Measurements from ENCODE around the gene LSAMP. TPM values are rescaled to one million over a fixed set of nuclear protein-coding genes. Genes with fewer than 3 reads are reported as not detected.

The LSAMP gene
- total RNA-seq, 1 donor from 2014 or later: 0.11 TPM

DNA sequence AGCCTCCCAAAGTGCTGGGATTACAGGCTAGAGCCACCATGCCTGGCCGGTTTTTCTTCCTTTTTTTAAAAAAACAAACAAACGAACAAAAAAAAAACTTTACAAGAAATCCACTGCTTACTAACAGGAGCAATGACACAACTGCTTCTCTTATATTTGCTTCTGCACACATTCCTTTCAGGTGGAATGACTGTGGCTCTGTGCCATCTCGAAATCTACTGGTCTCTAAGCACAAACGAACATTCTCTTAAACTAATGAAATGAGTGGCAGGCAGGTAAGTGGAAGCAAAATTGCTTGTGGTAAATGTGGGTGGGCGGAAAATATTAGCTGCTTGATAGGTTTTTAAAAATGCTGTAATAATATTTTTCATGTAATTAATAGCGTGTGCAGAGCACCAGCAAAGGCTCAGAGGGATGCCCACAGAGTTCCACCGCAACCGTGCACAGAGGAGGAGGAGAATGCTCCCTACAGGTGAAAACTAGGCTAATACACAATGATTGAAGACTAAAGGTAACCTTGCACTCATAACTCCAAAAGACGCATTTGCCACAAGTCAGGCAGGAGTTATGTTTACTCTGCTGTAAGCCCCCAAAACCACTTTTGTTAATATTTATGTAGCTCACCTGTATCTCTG is 77.4 kb downstream of the LSAMP start:
- intact Hi-C loops (cut with DNase I): no loop called here
- Histone ChIP-seq H3K4me3 (no peak overlapping the region), H3K9me3 (no peaks in the 10 kb centered on the region), H3K27me3 (no peaks in the 10 kb centered on the region), H3K36me3 (no peaks in the 10 kb centered on the region), H3K27ac (no peak overlapping the region), H3K4me1 (no peaks in the 10 kb centered on the region)
- TF ChIP-seq, protein P1, sequence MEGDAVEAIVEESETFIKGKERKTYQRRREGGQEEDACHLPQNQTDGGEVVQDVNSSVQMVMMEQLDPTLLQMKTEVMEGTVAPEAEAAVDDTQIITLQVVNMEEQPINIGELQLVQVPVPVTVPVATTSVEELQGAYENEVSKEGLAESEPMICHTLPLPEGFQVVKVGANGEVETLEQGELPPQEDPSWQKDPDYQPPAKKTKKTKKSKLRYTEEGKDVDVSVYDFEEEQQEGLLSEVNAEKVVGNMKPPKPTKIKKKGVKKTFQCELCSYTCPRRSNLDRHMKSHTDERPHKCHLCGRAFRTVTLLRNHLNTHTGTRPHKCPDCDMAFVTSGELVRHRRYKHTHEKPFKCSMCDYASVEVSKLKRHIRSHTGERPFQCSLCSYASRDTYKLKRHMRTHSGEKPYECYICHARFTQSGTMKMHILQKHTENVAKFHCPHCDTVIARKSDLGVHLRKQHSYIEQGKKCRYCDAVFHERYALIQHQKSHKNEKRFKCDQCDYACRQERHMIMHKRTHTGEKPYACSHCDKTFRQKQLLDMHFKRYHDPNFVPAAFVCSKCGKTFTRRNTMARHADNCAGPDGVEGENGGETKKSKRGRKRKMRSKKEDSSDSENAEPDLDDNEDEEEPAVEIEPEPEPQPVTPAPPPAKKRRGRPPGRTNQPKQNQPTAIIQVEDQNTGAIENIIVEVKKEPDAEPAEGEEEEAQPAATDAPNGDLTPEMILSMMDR (IDR thresholded peaks at IDR 0.05): no peak
- DNase-seq (ENCODE audit: low spot score in 2 of 2): no peak

DNA sequence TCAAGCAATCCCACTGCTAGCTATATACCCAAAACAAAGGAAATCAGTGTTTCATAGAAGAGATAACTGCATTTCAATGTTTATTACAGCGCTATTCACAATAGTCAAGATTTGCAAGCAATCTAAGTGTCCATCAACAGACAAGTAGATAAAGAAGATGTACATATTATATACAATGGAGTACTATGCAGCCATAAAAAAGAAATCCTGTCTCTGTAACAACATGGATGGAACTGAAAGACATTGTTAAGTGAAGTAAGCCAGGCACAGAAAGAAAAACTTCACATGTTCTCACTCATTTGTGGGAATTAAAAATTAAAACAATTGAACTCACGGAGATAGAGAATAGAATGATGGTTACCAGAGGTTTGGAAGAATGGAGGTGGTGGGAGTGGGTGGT is 89.2 kb downstream of the LSAMP start:
- H3K9me3 ChIP-seq: no peaks in the 10 kb centered on the region
- intact Hi-C loops (cut with DNase I): no loop called here
- no peak for DNase-seq (ENCODE audit: low spot score in 2 of 2)
- no peaks in the 10 kb centered on the region for H3K4me1 ChIP-seq
- H3K27ac ChIP-seq: no peak overlapping the region
- H3K4me3 ChIP-seq: no peak overlapping the region
- TF ChIP-seq, protein P1 (IDR thresholded peaks at IDR 0.05): no peak
- H3K36me3 ChIP-seq: no peaks in the 10 kb centered on the region
- no peaks in the 10 kb centered on the region for H3K27me3 ChIP-seq

DNA sequence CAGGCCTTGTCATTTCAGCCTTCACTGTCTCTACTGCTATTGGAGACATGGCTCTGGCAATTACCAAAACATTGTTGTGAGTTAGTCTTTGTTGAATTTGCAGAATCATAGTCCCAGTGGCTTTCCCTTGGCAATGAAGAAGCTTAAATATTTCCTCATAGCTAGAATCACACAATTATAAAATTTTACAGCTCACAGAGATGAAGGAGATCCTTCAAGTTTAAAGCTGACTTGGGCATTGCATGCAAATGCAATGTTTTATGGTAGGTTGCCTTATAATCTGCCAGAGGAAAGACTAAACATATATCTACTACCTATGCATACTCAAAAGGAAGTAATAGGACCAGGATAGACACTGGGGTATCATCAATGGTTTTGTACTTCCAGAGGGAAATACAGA is 90.9 kb downstream of the LSAMP start:
- intact Hi-C loops (cut with DNase I): no loop called here
- H3K9me3 ChIP-seq: no peaks in the 10 kb centered on the region
- no peak overlapping the region for H3K27ac ChIP-seq
- H3K27me3 ChIP-seq: no peaks in the 10 kb centered on the region
- TF ChIP-seq, protein P1 (IDR thresholded peaks at IDR 0.05): no peak
- no peaks in the 10 kb centered on the region for H3K36me3 ChIP-seq
- no peak for DNase-seq (ENCODE audit: low spot score in 2 of 2)
- H3K4me3 ChIP-seq: no peak overlapping the region
- H3K4me1 ChIP-seq: no peaks in the 10 kb centered on the region

DNA sequence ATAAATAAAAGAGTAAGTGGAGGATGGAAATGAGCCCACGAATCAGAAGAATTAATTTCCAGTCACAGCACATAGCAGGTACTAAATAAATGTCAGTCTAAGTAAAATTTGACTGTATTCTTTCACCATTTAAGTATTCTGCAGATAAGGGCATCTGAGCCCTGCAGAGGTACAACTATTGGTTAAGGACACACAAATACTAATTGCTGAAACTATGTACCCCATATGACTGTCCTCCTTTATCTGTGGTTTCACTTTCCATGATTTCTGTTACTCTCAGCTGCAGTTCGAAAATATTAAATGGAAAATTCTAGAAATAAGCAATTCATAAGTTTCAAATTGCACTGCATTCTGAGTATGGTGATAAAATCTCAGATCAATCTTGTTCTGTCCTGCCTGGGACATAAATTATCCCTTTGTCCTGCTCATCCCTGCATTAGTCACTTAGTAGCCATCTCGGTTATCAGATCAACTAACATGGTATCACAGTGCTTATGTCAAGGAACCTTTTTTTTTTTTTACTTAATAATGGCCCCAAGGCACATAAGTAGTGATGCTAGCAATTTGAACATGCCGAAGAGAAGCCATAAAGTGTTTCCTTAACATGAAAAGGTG is 95.1 kb downstream of the LSAMP start:
- no peaks in the 10 kb centered on the region for H3K4me1 ChIP-seq
- intact Hi-C loops (cut with DNase I): no loop called here
- H3K27ac ChIP-seq: no peak overlapping the region

DNA sequence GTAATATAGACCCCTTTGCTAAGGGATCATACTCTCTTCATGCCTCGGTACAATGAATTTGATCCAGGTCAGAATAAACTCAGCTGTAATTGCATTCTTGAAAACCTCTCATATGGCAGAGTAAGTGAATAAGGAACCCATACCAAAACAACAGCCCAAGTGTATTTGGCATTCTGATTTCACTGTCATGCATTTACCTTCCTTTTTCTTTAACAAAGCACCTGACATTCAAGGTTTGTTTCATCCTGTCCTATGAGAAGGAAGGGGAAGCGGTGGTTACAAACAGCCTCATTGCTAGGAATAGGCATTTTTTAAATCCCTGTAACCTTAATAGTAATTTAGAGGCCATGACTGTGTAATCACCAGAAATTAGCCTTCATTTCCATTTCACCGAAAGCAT is 97.1 kb downstream of the LSAMP start:
- no peak overlapping the region for H3K27ac ChIP-seq
- H3K4me1 ChIP-seq: no peaks in the 10 kb centered on the region
- no peaks in the 10 kb centered on the region for H3K27me3 ChIP-seq
- TF ChIP-seq, protein P1 (IDR thresholded peaks at IDR 0.05): no peak
- no peaks in the 10 kb centered on the region for H3K9me3 ChIP-seq
- DNase-seq (ENCODE audit: low spot score in 2 of 2): no peak
- H3K36me3 ChIP-seq: no peaks in the 10 kb centered on the region
- intact Hi-C loops (cut with DNase I): no loop called here
- no peak overlapping the region for H3K4me3 ChIP-seq

More for the DNA sequence above, 95.1 kb downstream of the LSAMP start:
- Histone ChIP-seq H3K27me3 (no peaks in the 10 kb centered on the region), H3K36me3 (no peaks in the 10 kb centered on the region), H3K4me3 (no peak overlapping the region), H3K9me3 (no peaks in the 10 kb centered on the region)
- no peak for DNase-seq (ENCODE audit: low spot score in 2 of 2)
- TF ChIP-seq, protein P1 (IDR thresholded peaks at IDR 0.05): no peak

Data from ascending aorta (tissue), 2 donors.